Stimulated activated CD8-positive, alpha-beta memory T cell treated with anti-CD3 and anti-CD28 coated beads, Interleukin-4, amount 100 ng/mL, for 48 hours (primary cell): Measurements from ENCODE around the gene MYO7A.
"Not testable (repeated sequence)": the region's sequence is repeated elsewhere in the genome, so short reads cannot be mapped to it uniquely, and the experiment has no call there.

Source experiments
- DNase-seq: peaks from one replicate; pipeline ENCODE4 v3.0.0-alpha.2; 2020

Gene MYO7A

DNA sequence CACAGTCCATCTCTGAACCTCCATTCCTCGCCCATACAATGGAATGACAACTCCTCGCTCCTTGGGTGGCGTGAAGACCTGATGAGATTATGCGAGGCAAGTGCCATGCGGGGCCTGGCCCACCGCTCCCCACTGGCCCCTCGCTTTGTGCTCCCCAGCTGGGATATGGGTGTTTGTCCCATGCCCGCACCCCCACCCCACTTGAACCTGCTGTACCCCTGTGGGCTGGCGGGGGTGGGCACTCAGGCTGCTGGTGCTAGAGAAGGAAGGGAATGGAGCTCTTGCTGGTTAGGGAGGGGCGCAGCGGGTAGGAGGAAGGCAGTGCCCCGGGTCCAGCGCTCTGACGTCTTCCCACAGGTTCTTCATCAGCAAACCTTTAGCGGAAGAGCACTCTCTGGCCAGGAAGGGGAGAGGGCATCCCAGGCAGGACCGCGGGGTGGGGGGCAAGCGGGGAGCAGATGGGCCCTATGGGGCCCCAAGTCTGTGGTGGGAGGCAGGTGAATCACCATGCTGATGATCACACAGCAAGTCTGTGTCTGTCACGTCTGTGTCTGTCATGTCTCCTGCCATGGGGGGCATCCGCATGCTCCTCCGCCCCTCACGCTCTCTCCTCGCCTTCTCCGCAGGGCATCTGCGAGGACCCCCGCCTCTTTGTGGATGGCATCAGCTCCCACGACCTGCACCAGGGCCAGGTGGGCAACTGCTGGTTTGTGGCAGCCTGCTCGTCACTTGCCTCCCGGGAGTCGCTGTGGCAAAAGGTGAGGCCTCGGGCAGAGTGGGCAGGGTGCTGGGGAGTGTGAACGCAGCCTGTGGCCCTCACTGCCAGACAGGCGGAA lies 34.8 kb upstream of the MYO7A start:
- no peak for DNase-seq

GRCh38 chr11:77093987-77094840 lies 33.8 kb upstream of the MYO7A start:
- no peak for DNase-seq

GRCh38 chr11:77094841-77095365 lies 33.1 kb upstream of the MYO7A start:
- DNase-seq, result no peak

DNA sequence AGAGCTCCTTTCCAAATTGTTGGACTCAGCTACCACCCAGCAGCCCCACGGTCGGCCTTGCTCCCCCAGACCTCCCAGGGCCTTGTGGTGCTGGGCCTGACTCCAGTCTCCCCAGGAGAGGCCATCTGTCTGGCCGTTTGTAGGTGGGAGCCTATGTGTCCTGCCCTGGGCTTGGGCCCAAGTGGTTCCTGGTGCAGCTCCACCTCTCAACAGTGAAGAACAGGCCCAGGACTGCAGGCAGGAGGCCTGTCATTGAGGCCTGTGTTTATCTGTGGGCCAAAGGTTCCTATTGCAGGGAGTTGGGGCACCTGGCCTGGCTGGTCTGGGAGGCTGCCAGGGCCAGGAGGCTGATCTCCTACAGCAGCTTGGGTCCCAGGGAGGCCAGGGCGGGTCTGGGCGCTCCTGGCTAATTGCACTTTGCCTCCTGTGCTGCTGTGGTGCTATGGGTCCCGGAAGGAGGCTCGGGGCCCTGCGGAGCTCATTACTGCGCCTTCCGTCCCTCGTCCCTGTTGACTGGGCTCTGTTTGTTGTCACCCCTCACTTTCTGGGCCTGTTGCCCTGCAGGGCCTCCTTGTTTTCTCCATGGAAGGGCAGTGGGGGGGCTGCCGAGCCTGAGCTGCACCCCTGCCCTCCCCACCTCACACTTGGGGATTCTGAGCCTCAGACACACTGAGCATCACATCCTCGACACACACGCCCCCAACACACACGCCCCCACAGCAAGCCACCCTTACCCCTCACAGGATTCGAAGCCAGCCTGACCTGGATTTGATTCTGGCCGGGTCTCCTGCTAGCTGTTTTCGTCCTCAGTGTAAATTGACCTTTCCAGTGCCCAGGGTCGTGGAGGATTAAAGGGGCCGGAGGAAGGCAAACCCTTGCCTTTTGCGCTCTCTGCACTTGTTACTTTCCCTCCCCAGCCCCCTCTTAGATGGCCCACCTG lies 32.2 kb upstream of the MYO7A start:
- DNase-seq, result no peak

GRCh38 chr11:77096591-77097019 lies 31.4 kb upstream of the MYO7A start:
- no peak for DNase-seq

DNA sequence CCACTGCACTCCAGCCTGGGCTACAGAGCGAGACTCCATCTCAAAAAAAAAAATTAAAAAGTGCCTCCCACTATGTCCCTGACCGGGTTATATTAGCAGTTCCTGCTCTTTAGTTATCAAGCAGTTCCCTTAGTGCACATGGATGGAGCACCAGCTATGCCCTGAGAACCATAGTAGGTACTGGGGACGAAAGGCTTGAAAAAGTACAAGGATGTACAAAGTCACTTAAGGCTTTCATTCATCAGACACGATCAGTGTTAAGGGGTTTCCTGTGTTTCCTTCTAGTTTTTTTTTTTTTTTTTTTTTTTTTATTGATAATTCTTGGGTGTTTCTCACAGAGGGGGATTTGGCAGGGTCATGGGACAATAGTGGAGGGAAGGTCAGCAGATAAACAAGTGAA lies 30.9 kb upstream of the MYO7A start:
- DNase-seq, result not testable (repeated sequence)

DNA sequence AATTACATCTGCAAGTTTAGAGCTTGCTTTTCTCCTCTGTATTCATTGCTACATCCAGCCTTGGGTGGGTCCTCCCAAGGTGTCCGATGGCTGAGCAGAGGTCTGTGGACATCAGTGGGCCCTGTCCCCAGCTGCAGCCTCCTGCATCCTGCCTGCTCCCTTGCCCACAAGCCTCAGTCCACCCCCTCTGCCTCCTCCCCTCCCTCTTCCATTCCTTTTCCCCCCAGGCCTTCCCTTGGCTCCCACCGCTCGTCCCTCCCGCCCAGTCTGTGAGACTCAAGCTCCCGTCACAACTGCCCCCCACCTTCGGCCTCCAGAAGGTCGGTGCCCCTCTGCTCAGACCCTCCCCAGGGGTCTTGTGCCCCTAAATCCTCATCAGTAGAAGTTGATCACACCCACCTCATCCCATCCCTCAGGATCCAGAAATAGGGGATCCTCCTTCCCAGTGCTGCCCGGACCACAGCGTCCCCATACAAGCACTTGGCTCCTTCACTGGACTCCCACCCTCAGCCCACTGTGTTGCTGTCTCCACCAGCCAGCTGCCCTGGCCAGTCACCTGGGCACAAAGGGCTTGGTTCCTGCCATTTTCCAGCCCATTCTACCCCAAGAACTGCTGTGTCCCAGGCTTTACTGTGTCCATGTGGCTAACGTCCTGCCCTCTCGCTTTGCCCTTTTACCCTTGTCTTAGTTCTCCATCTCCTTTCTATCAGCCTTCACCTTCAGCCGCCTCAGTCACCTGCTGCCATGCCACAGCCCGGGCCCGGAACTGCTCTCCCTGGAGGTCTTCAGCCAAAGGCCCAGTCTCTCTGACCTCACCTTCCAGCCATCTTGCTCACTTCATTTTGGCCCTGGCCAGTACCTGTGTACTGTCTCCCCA lies 27.6 kb upstream of the MYO7A start:
- no peak for DNase-seq

GRCh38 chr11:77101043-77101537 lies 27.0 kb upstream of the MYO7A start:
- DNase-seq, result no peak

- DNase-seq, result no peak
These were observed 25.5 kb upstream of the MYO7A start, which contains the start of gene OMP for GRCh38 chr11:77102246-77103210. TSS of gene OMP (plus strand) at chr11:77102840. CDS start at chr11:77102840, 0 bp downstream.

DNA sequence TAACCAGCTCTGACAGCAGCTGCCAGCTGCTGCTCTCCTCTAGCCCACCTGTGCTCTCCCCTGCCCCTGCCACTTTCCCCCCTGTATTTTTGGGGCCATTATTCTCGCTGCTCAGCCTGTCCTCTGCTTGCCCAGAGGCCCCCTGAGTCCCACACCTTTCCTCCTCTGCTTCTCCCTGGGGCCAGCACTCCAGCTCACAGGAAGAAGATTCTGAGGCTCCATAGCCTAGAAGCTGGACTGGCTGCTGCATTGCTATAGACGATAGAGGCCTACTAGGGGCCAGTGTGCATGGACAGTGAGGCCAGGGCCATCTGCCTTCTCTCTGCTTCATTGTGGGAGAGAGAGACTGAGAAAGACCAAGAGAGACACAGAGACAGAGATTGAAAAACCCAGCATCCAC lies 24.7 kb upstream of the MYO7A start:
- no peak for DNase-seq

GRCh38 chr11:77104727-77105126 lies 23.3 kb upstream of the MYO7A start:
- no peak for DNase-seq

GRCh38 chr11:77106321-77106720 lies 21.7 kb upstream of the MYO7A start:
- DNase-seq, result no peak

DNA sequence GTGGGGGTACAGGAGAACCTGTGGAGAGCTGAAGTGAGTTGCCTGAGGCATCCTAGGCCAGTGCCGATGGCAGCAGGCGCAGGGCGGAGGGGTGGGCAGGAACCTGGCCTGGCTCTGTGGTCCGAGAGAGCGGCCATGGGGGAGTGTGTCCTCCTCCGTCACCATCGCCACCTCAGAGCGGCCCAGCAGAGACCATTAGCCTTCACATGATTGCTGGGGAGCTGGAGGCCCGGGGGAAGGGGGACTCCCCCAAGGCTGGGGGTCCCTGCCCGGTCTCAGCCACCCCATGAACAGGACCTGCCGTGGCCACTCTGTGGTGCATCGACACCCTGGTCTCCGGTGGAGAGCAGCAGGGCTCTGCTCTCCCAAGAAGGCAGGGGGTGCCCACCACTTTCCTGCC lies 21.3 kb upstream of the MYO7A start:
- DNase-seq, result no peak

GRCh38 chr11:77107950-77108349 lies 20.1 kb upstream of the MYO7A start:
- no peak for DNase-seq

DNA sequence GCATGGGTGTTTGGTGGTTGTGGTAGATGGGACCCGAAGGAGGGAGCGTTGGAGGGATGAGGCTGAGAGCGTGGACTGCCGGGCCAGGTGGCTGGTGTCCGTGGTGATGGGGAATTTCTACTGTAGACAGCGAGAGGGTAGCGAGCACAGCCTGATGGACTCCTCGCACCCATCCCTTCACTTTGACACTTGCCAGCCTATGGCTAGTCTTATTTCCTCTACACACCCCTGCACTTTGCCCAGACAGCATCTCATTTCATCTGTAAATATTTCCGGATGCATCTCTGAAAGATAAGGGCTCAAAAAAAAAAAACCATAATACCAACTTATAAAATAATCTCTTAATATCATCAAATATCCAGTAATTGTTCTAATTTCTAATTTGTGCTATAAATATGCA lies 19.6 kb upstream of the MYO7A start:
- no peak for DNase-seq

DNA sequence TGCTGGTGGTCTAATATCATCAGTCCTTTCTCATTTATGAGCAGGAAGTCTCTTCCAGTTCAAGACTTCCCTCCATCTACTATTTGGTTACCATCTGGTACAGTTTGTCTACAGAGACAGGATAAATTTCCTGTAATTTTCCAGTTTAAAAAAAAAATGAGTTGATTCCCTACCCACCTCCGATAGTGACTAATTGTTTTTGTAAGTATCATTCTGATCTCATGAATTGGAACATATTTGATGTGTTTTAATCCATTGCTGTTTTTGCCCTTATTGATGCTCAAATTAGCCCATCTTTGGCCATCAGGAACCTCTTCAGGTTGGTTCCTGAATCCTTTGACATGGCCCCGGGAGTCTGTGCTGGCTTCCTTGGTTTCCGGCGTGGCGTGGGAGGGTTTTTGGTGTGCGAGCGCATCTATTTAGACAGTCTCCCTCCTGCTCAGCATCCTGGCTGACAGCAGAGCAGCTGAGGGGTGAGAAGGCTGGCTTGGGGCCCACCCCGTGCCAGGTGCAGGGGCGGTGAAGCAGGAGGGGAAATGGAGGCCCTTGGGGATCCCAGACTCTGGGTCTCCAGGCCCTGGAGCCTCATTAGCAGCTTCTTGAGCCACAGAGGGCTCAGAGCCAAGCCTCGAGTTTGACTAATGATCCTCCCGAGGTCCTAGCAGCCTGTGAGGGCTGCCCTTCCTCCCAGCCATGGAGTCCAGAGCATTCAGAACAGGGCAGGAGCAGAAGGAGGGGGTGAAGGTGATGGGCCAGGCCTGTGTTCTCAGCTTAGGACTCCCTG lies 18.6 kb upstream of the MYO7A start:
- DNase-seq, result no peak

GRCh38 chr11:77110836-77111235 lies 17.2 kb upstream of the MYO7A start:
- DNase-seq, result no peak

GRCh38 chr11:77111277-77111676 lies 16.8 kb upstream of the MYO7A start:
- DNase-seq, result no peak

GRCh38 chr11:77111946-77112345 lies 16.1 kb upstream of the MYO7A start:
- no peak for DNase-seq
